HEK293T (cell line): ENCODE data around the gene LSM3.

Experiments used
- CTCF ChIA-PET: fragments of 350-600 bp; formaldehyde crosslinking; extraction: SDS; loops from one replicate; lab custom pipeline; 2021; ENCODE audit warnings: antibody characterized with exemption, inconsistent platforms; lab: Yijun Ruan, JAX
- POLR2A ChIA-PET: fragments of 350-600 bp; formaldehyde crosslinking; extraction: SDS; loops from one replicate; lab custom pipeline; 2020; ENCODE audit warnings: antibody characterized with exemption, inconsistent platforms; lab: Yijun Ruan, JAX
- DNase-seq: peaks from one replicate; pipeline ENCODE4 v3.0.0; 2012; ENCODE audit warnings: mixed read lengths; ENCODE audit errors: extremely low spot score
- ARNT ChIP-seq: fragments of 450-650 bp; IDR thresholded peaks from 2 replicates; pipeline ENCODE4 v1.6.1; 2017; ENCODE audit warnings: mild to moderate bottlenecking
- BHLHE40 ChIP-seq: fragments of 450-650 bp; IDR thresholded peaks from 2 replicates; pipeline ENCODE4 v1.6.1; 2016; ENCODE audit warnings: mild to moderate bottlenecking, moderate library complexity, borderline replicate concordance
- CTBP1 ChIP-seq: fragments of 450-650 bp; IDR thresholded peaks from 2 replicates; pipeline ENCODE4 v1.6.1; 2016; ENCODE audit warnings: borderline replicate concordance
- ELF4 ChIP-seq: fragments of 450-650 bp; IDR thresholded peaks from 2 replicates; pipeline ENCODE4 v1.6.1; 2017; ENCODE audit warnings: antibody characterized with exemption
- FOXA1 ChIP-seq: fragments of 450-650 bp; IDR thresholded peaks from 2 replicates; pipeline ENCODE4 v1.6.1; 2016; ENCODE audit warnings: mild to moderate bottlenecking
- FOXK2 ChIP-seq: fragments of 450-650 bp; IDR thresholded peaks from 2 replicates; pipeline ENCODE4 v1.6.1; 2016; ENCODE audit warnings: mild to moderate bottlenecking
- FOXM1 ChIP-seq: fragments of 450-650 bp; IDR thresholded peaks from 2 replicates; pipeline ENCODE4 v1.6.1; 2017; ENCODE audit warnings: mild to moderate bottlenecking, borderline replicate concordance
- HDGF ChIP-seq: fragments of 450-650 bp; IDR thresholded peaks from 2 replicates; pipeline ENCODE4 v1.6.1; 2017; ENCODE audit warnings: antibody characterized with exemption, borderline replicate concordance
- L3MBTL2 ChIP-seq: fragments of 450-650 bp; conservative IDR thresholded peaks from 2 replicates; pipeline ENCODE4 v1.6.1; 2016; ENCODE audit warnings: mild to moderate bottlenecking
- LEF1 ChIP-seq: fragments of 450-650 bp; IDR thresholded peaks from 2 replicates; pipeline ENCODE4 v1.6.1; 2017; ENCODE audit warnings: mild to moderate bottlenecking, borderline replicate concordance
- NFRKB ChIP-seq: fragments of 450-650 bp; IDR thresholded peaks from 2 replicates; pipeline ENCODE4 v1.6.1; 2016; ENCODE audit warnings: mild to moderate bottlenecking, moderate library complexity
- PKNOX1 ChIP-seq: fragments of 450-650 bp; IDR thresholded peaks from 2 replicates; pipeline ENCODE4 v1.6.1; 2016
- SP1 ChIP-seq: fragments of 450-650 bp; IDR thresholded peaks from 2 replicates; pipeline ENCODE4 v1.6.1; 2017
- SUZ12 ChIP-seq: fragments of 450-650 bp; IDR thresholded peaks from 2 replicates; pipeline ENCODE4 v1.6.1; 2016; ENCODE audit warnings: mild to moderate bottlenecking
- TARDBP ChIP-seq: fragments of 450-650 bp; IDR thresholded peaks from 2 replicates; pipeline ENCODE4 v1.6.1; 2016
- ZNF384 ChIP-seq: fragments of 450-650 bp; IDR thresholded peaks from 2 replicates; pipeline ENCODE4 v1.6.1; 2016

LSM3 gene

GRCh38 chr3:14210290-14210688 lies 31.7 kb downstream of the LSM3 start:
- TF ChIP-seq ZNF384 (no peak), HDGF (no peak), SUZ12 (no peak), ELF4 (no peak), LEF1 (no peak), FOXA1 (no peak), FOXK2 (no peak), PKNOX1 (no peak), NFRKB (no peak), FOXM1 (no peak), CTBP1 (no peak), ARNT (no peak), BHLHE40 (no peak), SP1 (no peak), L3MBTL2 (no peak), TARDBP (no peak)
- ChIA-PET POLR2A (no interaction called here), CTCF (interaction anchor here (0.7 kb wide), 1 partner anchor 246 kb away, joined by 4 read pairs; no protein-coding TSS in a partner anchor)
- no peak for DNase-seq

GRCh38 chr3:14210843-14211594 lies 32.4 kb downstream of the LSM3 start:
- ChIA-PET POLR2A (no interaction called here), CTCF (interaction anchor here (0.7 to 2.0 kb wide), 3 partner anchors 7 to 245 kb away, joined by 4 to 8 read pairs (median 4); no protein-coding TSS in a partner anchor)
- TF ChIP-seq NFRKB = no peak
- no peak for TF ChIP-seq LEF1
- TF ChIP-seq PKNOX1 = no peak
- TF ChIP-seq SP1 = no peak
- TF ChIP-seq HDGF = no peak
- no peak for TF ChIP-seq L3MBTL2
- no peak for TF ChIP-seq FOXA1
- no peak for TF ChIP-seq SUZ12
- TF ChIP-seq ZNF384 = no peak; the same call in 1 of the 2 replicates
- TF ChIP-seq TARDBP = no peak
- TF ChIP-seq CTBP1 = no peak
- TF ChIP-seq ELF4 = no peak
- no peak for TF ChIP-seq FOXM1
- TF ChIP-seq BHLHE40 = no peak
- no peak for DNase-seq

- CTCF ChIA-PET = interaction anchor here (0.6 to 2.0 kb wide), 3 partner anchors 8 to 1465 kb away, joined by 3 to 8 read pairs (median 4); no protein-coding TSS in a partner anchor
- TF ChIP-seq FOXA1 = no peak
- TF ChIP-seq FOXM1 = no peak
- TF ChIP-seq ARNT = no peak
- no peak for TF ChIP-seq CTBP1
- TF ChIP-seq HDGF = no peak
- no peak for TF ChIP-seq BHLHE40
- TF ChIP-seq ELF4 = no peak
- no peak for TF ChIP-seq PKNOX1
- TF ChIP-seq TARDBP = no peak
- TF ChIP-seq L3MBTL2 = no peak
- POLR2A ChIA-PET = no interaction called here
- DNase-seq = no peak
These were observed 33.0 kb downstream of the LSM3 start for GRCh38 chr3:14211621-14212020.

DNA sequence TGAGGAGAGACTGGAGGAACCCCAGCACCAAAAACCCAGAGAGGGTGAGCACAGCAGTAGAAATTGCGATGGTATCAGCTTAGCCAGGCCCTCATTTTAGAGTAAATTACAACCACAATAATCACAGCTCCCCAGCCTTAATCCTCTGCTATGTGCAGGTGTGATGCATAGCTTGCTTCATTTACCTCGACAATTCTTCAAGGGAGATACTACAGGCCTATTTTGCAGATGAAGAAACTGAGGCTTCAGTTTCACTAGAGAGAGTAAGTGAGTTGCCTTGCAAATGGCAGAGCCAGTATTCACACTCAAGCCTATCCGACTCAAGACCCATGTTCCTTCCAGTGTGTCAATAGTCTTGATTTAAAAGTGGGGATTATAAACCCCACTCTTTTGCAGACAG lies 33.4 kb downstream of the LSM3 start:
- CTCF ChIA-PET = interaction anchor here (0.6 to 2.0 kb wide), 3 partner anchors 8 to 1465 kb away, joined by 3 to 8 read pairs (median 4); no protein-coding TSS in a partner anchor
- no peak for DNase-seq
- POLR2A ChIA-PET = no interaction called here
- TF ChIP-seq FOXA1 = no peak
- no peak for TF ChIP-seq FOXM1
- TF ChIP-seq ZNF384 = no peak
- no peak for TF ChIP-seq SP1
- no peak for TF ChIP-seq FOXK2
- TF ChIP-seq PKNOX1 = no peak
- no peak for TF ChIP-seq LEF1
- TF ChIP-seq NFRKB = no peak
- no peak for TF ChIP-seq CTBP1
- no peak for TF ChIP-seq TARDBP
- TF ChIP-seq ARNT = no peak
- TF ChIP-seq SUZ12 = no peak
- TF ChIP-seq L3MBTL2 = no peak
- no peak for TF ChIP-seq HDGF
- no peak for TF ChIP-seq BHLHE40
- no peak for TF ChIP-seq ELF4

DNA sequence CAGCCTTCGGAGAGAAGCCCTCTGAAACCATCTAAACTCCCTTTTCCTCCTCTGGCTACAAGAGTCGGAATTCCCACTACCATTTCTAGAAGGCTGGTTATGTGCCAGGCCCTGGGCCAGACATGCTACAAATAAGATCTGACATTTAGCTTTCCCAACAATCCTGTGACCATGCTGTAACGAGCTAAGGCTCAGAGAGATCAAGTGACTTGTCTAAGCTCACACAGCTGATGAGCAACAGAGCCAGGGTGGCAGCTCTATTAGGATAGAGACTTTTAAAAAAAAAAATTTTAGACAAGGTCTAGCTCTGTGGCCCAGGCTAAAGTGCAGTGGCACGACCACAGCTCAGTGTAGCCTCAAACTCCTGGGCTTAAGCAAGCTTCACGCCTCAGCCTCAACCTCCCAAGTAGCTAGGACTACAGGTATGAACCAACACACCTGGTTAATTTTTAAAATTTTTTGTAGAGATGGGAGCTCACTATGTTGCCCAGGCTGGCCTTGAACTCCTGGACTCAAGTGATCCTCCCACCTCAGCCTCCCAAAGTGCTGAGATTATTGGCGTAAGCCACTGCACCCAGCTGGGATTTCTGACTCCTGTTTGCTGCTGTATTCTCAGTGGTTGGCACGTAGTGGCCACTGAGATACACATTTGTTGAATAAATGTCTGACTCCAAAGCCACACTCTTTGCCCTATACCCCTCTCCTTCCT lies 34.6 kb downstream of the LSM3 start:
- CTCF ChIA-PET = interaction anchor here (0.7 to 1.8 kb wide), 3 partner anchors 10 to 340 kb away, joined by 3 to 8 read pairs (median 4); no protein-coding TSS in a partner anchor
- TF ChIP-seq HDGF = no peak
- no peak for TF ChIP-seq L3MBTL2
- TF ChIP-seq LEF1 = no peak
- no peak for TF ChIP-seq FOXA1
- no peak for TF ChIP-seq ARNT
- TF ChIP-seq SUZ12 = no peak
- TF ChIP-seq BHLHE40 = no peak
- no peak for TF ChIP-seq NFRKB
- no peak for TF ChIP-seq FOXM1
- TF ChIP-seq CTBP1 = no peak
- no peak for TF ChIP-seq FOXK2
- TF ChIP-seq ELF4 = no peak
- TF ChIP-seq SP1 = no peak
- no peak for TF ChIP-seq PKNOX1
- no peak for TF ChIP-seq TARDBP
- TF ChIP-seq ZNF384 = no peak
- DNase-seq = no peak
- POLR2A ChIA-PET = no interaction called here
